Activated CD8-positive, alpha-beta memory T cell treated with anti-CD3 and anti-CD28 coated beads for 36 hours (primary cell): ENCODE data around the gene CTSA. TPM values are rescaled to one million over a fixed set of nuclear protein-coding genes. Genes with fewer than 3 reads are reported as not detected.

ENCODE experiments used
- CTCF ChIA-PET: fragments of 350-600 bp; sonication (Branson Sonifier 250); formaldehyde crosslinking; loops from one replicate; lab custom pipeline; 2021; ENCODE audit warnings: antibody characterized with exemption; lab: Charles Lee
- POLR2A ChIA-PET: fragments of 350-600 bp; sonication (Branson Sonifier 250); formaldehyde crosslinking; loops from one replicate; lab custom pipeline; 2021; ENCODE audit warnings: antibody characterized with exemption; lab: Charles Lee
- total RNA-seq, 2 experiments: library from RNA; stranded (reverse); gene quantifications; one replicate each; pipeline ENCODE4 v1.2.3, GENCODE V29; 2021

The CTSA gene
- total RNA-seq, 2 experiments from 2014 or later, result 71.3 to 75.7 TPM

DNA sequence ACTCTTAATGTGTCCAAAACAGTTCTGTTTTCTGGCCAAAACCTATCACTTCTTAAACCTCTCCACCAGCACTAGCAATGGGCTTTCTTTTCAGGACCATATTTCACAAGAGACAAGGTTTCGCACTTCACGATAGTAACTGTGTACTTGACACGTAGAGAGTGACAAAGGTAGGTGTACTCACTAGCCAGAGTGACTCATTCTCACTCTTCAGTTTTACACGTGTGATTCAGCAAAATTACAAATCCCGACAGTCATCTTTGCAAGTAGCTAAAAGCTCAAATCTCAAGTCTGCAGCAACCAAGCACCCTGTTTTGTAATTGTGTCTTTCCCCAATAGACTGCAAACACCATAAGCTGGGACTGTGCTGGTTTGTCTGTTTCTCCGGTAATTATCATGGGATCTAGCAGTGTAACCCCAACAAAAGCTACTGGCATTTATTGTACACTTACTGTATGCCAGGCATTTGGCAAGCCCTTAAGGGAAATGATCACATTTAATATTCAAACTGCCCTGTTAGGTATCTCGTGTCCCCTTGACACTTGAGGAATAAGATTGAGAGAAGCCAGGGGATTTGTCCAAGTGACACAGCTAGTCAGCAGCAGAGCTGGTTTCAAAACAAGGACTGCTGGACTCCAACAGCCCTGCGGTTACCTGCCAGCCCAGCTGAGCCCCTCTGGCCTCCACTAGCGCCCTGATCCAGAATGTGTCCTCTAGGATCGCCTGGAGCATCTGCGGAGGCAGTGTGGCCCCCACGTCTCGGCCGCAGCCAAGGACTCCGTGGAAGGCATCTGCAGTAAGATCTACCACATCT is 53.2 kb downstream of the CTSA start:
- CTCF ChIA-PET, result interaction anchor here (0.7 to 3.6 kb wide), 7 partner anchors 9 to 54 kb away, joined by 3 to 23 read pairs (median 3); partner anchors contain the start of gene ZNF335

DNA sequence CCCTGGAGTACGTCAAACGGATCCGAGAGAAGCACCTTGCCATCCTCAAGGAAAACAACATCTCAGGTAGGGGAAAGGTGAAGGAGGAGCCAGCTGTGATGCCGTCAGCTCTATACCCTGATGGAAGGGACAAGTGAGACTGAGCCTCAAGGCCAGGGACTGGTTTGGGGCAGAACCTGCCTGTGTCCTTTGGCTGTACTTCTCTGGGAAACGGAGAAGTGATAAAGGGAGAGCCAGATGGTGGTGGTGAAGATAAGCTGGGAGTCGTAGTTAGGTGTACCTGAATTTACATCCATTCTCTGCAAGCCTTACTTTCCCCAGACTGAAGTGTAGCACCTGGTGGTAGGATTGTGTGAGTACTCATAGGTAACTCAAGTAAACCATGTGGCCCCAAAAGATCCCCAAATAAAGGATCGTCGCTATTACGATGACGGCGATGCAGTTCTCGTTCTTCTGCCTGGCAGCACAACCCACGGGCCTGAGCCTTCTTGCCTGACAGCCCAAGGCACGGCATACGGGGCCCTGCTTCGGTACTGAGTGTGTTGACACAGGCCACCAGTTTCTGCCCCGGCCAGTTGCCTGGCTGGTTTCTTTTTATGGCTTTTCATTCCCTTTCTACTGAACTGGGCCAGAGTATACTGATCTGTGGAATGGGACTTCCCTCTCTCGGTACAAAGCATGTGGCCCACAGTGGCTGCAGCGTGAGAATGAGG is 54.0 kb downstream of the CTSA start:
- POLR2A ChIA-PET, result interaction anchor here (0.6 to 2.5 kb wide), 2 partner anchors 8 to 10 kb away, joined by 3 to 17 read pairs; partner anchors contain the start of gene PCIF1

More for the DNA sequence above, 53.2 kb downstream of the CTSA start:
- POLR2A ChIA-PET, result interaction anchor here (0.9 to 2.5 kb wide), 2 partner anchors 10 to 13 kb away, joined by 4 to 17 read pairs; partner anchors contain the start of gene PCIF1

DNA sequence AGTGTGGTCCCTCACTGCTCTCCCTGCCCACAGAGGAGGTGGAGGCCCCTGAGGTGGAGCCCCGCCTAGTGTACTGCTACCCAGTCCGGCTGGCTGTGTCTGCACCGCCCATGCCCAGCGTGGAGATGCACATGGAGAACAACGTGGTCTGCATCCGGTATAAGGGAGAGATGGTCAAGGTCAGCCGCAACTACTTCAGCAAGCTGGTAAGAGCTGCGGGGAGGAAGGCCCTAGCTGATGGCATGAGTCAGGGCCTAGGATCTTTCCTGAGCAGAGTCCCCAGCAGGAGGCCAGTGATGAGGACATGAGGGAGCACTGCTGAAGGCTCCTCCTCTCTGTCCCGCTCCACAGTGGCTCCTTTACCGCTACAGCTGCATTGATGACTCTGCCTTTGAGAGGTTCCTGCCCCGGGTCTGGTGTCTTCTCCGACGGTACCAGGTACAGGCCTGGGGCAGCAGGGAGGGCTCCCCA is 54.6 kb downstream of the CTSA start:
- ChIA-PET CTCF (interaction anchor here (3.6 kb wide), 1 partner anchor 25 kb away, joined by 23 read pairs; the partner anchor contains the start of gene ZNF335), POLR2A (interaction anchor here (0.6 to 1.2 kb wide), 3 partner anchors 9 to 119 kb away, joined by 3 read pairs; no protein-coding TSS in a partner anchor)

More for the DNA sequence above, 54.0 kb downstream of the CTSA start:
- CTCF ChIA-PET, result interaction anchor here (0.7 to 3.6 kb wide), 3 partner anchors 10 to 26 kb away, joined by 3 to 23 read pairs (median 4); partner anchors contain the start of gene ZNF335

- CTCF ChIA-PET, result interaction anchor here (3.6 kb wide), 1 partner anchor 25 kb away, joined by 23 read pairs; the partner anchor contains the start of gene ZNF335
- POLR2A ChIA-PET, result interaction anchor here (0.6 to 1.4 kb wide), 3 partner anchors 12 to 120 kb away, joined by 3 read pairs; partner anchors contain the start of gene PCIF1
These were observed 55.2 kb downstream of the CTSA start for GRCh38 chr20:45946149-45946970.

- ChIA-PET POLR2A (interaction anchor here (1.4 kb wide), 2 partner anchors 11 to 13 kb away, joined by 3 to 6 read pairs; partner anchors contain the start of gene PCIF1), CTCF (no interaction called here)
These were observed 56.2 kb downstream of the CTSA start for GRCh38 chr20:45947110-45947866.

DNA sequence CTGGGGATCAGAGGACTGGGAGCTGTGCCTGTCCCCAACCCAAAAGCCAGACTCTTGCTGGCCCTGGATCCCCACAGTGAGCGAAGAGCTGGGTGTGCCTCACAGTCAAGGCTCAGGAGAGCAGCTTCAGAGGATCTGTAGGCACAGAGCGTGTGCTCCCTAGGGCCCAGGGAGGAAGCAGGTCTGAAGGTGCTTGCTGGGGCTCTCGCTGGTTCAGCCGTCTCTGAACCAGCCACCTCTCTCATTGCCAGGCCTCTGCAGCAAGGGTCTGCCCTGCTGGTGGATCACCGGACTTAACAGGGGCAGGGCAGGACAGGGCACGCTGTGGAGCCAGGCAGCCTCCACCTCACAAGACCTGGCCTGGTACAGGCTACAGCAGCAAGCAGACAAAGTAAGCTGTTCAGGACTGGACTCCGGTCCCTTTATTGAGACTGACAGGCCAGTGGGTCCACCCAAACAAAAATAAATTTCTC is 57.2 kb downstream of the CTSA start:
- ChIA-PET POLR2A (interaction anchor here (1.2 to 1.8 kb wide), 3 partner anchors 10 to 23 kb away, joined by 4 to 6 read pairs (median 5); partner anchors contain the start of gene ZNF335), CTCF (interaction anchor here (1.0 kb wide), 1 partner anchor 22 kb away, joined by 3 read pairs; no protein-coding TSS in a partner anchor)

Other genes starting within 250 kb of the CTSA start
- gene WFDC11, start 221.1 kb upstream of the CTSA start, total RNA-seq, result not detected
- not detected for gene WFDC13, start 189.3 kb upstream of the CTSA start, total RNA-seq
- not detected for gene WFDC10B, start 186.3 kb upstream of the CTSA start, total RNA-seq
- gene SPINT4, start 169.0 kb upstream of the CTSA start, total RNA-seq, result not detected
- gene WFDC3, start 99.5 kb upstream of the CTSA start, total RNA-seq, result not detected
- gene DNTTIP1, start 99.4 kb upstream of the CTSA start, total RNA-seq, result 10 to 100 TPM; 32.4 to 33.5 TPM
- 100 to 1,000 TPM; 137 to 140 TPM for gene UBE2C, start 78.7 kb upstream of the CTSA start, total RNA-seq
- gene TNNC2, start 64.0 kb upstream of the CTSA start, total RNA-seq, result not detected
- gene SNX21, start 57.5 kb upstream of the CTSA start, total RNA-seq, result 1 to 10 TPM; 1.6 TPM
- gene ACOT8, start 33.9 kb upstream of the CTSA start, total RNA-seq, result 10 to 100 TPM; 24.0 TPM
- 1 to 10 TPM; 4.5 to 5.2 TPM for gene ZSWIM3, start 33.7 kb upstream of the CTSA start, total RNA-seq
- 1 to 10 TPM; 9.3 to 9.7 TPM for gene ZSWIM1, start 10.1 kb upstream of the CTSA start, total RNA-seq
- 1 to 10 TPM; 1.7 to 2.1 TPM for gene SPATA25, start 3.7 kb upstream of the CTSA start, total RNA-seq
- gene NEURL2, start 127 bp upstream of the CTSA start, total RNA-seq, result 1 to 10 TPM; 2.8 to 2.9 TPM
- 1 to 10 TPM; 5.1 to 5.3 TPM for gene PLTP, start 20.8 kb downstream of the CTSA start, total RNA-seq
- gene PCIF1, start 43.3 kb downstream of the CTSA start, total RNA-seq, result 10 to 100 TPM; 26.1 to 27.8 TPM
- 10 to 100 TPM; 30.3 to 30.4 TPM for gene ZNF335, start 80.9 kb downstream of the CTSA start, total RNA-seq
- not detected for gene MMP9, start 117.6 kb downstream of the CTSA start, total RNA-seq
- gene SLC12A5, start 137.9 kb downstream of the CTSA start, total RNA-seq, result not detected
- 10 to 100 TPM; 27.2 to 31.6 TPM for gene NCOA5, start 198.6 kb downstream of the CTSA start, total RNA-seq
- gene CD40, start 227.0 kb downstream of the CTSA start, total RNA-seq, result 1 to 10 TPM; 3.0 to 3.3 TPM